HL-60 (cell line): Measurements from ENCODE around the gene RNF32.

ENCODE experiments used
- CTCF ChIP-seq: IDR thresholded peaks from one replicate; pipeline ENCODE4 v1.5.1; 2011; ENCODE audit warnings: low read length, control low read depth, inconsistent platforms; ENCODE audit not compliant: insufficient read depth
- GABPA ChIP-seq: IDR thresholded peaks from 2 replicates; pipeline ENCODE4 v1.6.1; 2012; ENCODE audit warnings: low read depth
- POLR2AphosphoS5 ChIP-seq: IDR thresholded peaks from 2 replicates; pipeline ENCODE4 v1.6.1; 2012; ENCODE audit warnings: low read depth
- REST ChIP-seq: IDR thresholded peaks from 2 replicates; pipeline ENCODE4 v1.6.1; 2012; ENCODE audit warnings: low read depth; ENCODE audit not compliant: insufficient replicate concordance
- SPI1 ChIP-seq: IDR thresholded peaks from 2 replicates; pipeline ENCODE4 v1.6.1; 2012; ENCODE audit warnings: low read depth, mild to moderate bottlenecking, borderline replicate concordance

- TF ChIP-seq CTCF (no peak), REST (no peak), POLR2AphosphoS5 (no peak), GABPA (no peak), SPI1 (no peak)
Observed at GRCh38 chr7:156603629-156604028, 36.9 kb upstream of the RNF32 start.
